RKO (cell line): ENCODE results near the gene LRRC27.

ENCODE experiments used
- DNase-seq: peaks from one replicate; pipeline ENCODE4 v3.0.0-alpha.2; 2016; ENCODE audit warnings: low spot score

LRRC27 gene

DNA sequence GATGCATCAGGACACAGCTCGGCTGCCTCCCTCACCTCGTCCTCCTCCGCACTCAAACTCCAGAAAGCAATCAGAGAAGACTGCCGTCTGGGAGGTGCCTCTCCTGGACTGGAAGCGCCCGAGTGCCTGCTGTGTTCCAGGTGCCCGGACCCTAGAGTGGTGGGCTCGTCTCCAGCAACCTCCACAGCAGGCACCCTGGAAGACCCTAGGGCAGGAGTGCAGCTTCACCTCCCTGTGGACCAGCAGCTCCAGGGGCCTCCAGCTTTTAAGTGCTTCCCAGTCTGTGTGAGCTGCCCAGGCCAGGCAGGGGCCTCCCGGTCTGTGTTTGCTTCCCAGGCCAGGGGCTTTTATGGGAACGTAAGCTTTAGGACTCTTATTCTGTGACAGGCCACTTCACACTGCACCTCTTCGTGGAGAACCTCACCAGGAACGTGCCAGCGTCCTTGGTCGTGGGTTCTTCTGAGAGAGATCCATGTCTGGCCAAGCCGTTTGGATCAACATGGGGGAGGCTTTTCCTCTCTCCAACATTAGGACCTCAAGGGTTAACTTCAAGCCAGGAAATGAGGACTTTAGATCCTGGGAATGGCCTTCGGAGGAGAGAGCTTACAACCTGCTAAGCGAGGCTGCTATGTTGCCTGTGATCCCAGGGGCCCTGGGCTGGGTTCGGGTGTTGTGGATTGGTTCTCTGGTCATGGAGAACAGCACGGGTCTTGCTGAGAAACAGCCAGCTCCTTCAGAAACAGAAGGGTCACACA is 59.1 kb downstream of the LRRC27 start:
- DNase-seq = no peak

DNA sequence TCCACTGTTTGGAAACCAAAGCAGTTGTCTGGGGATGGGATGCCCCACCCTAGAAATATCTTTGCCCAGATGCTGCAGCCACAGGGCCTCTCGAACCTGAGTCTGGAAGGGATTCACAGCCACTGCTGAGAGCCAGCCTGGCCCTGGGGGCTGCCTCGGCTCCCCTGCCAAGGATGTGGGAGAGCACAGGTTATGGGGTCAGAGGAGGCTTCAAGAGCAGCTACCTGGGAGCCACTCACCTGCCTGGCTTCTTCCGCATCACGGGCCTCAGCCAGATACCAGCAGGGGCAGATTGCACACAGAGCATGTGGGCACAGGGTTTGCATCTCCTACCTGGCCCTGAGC is 59.7 kb downstream of the LRRC27 start:
- no peak for DNase-seq

DNA sequence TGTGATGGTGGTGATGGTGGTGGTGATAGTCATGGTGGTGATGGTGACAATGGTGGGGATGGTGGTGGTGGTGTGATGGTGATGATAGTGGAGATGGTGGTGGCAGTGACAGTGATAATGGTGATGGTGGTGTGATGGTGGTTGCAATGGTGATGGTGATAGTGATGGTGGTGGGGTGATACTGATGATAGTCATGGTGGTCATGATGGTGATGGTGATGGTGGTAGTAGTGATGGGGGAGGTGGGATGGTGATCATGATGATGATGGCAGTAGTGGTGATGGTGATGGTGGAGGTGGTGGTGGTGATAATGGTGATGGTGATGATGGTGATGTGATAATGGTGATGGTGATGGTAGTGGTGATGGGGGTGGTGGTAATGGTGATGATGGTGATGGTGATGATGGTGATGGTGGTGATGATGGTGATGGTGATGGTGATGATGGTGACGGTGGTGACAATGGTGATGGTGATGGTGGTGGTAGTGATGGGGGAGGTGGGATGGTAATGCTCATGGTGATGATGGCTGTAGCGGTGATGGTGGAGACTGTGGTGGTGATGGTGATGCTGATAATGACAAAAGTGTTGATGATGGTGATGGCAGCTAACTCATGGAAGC is 60.3 kb downstream of the LRRC27 start:
- DNase-seq = no peak

DNA sequence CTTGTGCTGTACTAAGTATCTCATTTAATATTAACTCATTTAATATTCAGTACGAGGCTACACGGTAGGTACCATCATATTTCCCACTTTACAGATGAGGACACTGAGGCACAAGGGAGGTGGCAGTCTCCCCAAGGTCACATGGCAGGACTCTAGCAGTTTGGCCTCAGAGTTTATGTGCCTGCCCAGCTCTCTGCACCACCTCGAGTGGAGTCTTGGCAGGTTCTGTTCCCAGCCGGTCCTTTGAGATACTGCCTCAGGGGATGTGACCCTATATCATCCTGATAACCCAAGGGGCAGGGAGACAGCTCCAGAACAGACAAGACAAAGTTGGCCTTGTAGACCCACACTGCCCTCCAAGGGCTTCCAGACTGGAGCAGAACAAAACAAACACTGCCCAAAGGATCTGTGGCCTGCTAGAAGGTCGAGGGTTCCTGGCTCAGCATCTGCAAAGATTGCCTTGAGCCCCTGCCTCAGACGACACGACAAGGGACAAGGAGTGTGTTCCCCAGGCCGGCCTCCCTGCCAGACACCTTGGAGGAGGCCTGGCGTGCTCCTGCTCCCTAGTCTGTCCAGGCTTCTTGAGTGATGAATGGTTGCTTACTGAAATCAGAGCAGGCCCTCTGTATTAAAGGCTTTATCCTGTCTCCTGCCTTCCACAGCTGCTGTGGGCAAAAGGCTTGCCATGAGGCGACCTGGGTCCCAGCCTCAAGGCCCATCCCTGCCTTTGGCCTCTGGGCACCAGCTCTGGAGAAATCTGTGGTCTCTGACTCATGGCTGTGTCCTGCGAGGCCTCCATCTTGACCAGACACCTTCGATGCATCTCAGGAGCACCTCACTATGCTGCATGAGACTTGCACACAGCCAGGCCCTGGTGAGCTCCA is 61.1 kb downstream of the LRRC27 start:
- no peak for DNase-seq

DNA sequence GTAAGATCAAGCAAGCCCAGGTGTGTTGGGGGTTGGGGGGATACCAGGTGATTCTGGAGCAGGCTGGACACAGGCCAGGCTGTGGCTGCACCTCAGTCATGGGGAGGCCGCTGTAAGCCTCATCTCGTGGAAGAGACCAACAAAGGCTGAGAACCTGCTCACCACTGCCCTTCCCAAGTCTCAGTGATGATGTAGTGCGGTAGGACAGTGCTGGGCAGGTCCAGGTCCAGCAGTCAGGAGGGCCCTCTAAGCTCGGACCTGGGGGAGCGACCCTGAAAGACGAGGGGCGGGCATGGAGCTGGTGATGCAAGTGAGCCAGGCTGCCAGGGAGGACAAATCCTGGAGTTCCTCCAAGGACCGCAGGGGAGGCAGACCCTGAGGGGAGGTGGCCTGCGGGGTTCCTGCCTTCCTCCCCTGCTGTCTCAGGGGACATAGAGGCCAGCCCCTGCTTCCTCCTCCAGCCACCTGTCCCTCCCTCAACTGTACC is 61.7 kb downstream of the LRRC27 start:
- no peak for DNase-seq

DNA sequence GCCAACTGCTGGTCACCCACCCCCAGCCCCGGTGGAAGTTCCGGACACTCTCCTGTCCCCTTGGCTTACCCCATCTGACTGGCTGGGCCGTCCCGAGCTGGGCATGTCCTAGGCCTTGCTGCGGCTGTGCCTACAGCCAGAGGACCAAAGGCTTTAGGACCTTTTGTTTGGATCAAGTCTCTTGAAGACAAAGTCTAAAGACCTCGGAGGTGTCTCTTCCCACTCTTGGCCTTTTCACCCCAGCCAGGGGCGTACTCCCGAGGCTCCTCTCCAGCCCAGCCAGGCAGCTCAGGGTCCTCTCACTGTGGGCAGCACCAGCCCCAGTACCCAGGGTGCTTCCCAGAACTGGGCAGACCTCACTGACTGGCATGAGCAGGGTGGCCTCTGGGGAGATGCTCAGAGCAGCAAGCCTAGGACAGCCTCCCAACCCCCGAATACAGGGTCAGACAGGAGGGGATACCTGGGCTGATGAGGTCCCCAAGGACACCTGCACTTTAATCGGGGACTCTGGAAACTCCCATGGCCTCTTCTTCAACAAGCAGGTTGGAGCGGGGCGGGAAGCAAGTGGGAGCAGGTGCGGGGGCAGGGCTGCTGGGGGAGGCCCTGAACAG is 62.3 kb downstream of the LRRC27 start:
- DNase-seq = no peak

DNA sequence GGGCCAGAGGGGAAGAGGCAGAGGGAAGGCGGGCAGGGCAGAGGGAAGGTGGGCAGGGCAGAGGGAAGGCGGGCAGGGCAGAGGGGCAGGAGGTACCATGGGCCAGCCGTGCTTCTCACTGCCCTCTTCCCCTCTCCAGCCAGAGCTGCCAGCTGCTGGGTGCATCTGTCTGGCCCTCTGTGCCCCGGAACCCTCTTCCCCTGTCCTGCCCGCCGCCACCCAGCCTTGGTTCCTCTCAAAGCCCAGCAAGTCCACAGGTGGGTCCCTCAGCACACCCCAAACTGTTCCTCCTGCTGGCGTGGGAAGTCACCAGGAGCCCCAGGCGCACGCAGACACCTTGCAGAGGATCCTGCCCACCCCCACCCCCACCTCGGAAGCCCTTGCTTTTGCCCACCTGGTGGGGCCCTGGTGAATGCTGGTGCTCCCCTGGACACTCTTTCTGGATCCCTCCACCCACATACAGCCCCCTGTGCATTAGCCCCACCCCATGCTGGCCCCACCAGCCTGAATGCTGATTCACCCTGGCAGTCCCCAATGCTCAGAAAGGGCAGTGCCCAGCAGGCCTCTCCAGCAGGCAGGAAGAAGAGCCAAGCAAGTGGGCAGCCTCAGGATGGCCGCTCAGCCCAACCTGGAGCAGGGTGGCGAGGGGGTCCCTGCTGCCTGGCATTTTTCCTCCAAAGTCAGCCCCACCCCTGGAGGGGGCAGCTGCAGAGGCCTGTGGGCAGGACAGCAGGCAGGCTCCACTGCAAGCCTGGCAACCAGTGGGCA is 63.1 kb downstream of the LRRC27 start:
- no peak for DNase-seq

DNA sequence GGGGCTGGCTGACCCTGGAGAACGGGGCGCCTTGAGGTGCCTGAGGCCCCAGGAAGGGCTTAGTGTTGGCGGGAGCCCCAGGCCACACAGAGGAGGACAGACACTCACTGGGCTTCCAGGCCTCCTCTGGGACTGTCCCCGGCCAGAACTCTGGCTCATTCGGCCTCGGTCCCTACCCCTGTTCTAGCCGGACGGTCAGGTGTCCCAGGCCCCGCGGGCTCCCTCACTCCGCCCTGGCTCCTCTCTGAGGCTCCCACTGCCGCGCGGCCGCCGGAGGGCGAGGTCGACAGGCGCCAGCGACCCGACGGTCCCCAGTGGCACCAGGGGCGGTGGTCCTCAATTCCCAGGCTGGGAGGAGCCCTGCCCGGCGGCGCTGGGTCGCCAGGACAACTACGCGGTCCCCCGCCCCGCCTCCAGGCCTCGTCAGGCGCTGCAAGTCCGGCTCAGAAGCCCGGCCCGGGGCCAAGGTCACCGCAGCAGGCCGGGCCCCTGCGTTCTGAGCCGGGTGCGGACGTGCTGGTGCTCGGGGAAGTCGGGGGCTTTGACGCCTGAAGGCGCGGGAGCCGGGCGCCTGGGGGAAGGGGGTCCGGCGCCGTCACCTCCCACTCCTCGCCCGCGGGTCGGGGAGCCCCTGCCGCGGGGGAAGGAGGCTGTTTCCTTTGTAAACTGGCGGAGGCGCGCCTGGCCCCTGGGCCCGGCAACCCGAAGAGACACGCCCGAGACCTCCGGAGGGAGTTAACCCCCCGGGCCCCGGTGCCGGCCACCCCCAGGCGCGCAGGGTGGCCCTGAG is 63.9 kb downstream of the LRRC27 start:
- peak; percentile 47 for DNase-seq

DNA sequence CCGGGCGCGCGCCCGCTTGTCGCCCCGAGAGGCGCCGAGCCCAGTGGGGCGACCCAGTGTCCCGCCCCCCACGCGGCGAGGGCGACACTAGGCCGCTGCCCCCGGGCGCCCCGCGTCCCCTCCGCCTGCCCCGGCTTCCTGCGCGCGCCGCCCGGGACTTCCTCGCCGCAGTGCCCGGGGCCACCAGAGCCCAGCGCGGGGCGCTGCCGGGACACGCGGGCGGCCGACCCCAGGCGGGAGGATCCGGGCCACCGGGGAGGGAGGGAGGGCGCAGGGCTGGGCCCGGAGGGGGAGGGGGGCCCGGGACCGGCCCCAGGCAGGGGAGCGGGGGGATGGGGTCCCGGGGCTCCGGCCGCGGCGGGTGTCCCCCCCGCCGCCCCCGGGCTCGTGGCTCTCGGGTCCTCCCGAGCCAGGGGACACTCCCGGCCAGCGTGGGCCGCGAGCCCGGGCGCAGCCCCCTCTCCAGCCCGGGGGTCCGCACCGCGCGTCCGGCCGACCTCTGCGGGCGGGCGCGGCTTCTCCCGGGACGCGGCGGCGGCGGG is 64.6 kb downstream of the LRRC27 start:
- DNase-seq = peak; percentile 53

DNA sequence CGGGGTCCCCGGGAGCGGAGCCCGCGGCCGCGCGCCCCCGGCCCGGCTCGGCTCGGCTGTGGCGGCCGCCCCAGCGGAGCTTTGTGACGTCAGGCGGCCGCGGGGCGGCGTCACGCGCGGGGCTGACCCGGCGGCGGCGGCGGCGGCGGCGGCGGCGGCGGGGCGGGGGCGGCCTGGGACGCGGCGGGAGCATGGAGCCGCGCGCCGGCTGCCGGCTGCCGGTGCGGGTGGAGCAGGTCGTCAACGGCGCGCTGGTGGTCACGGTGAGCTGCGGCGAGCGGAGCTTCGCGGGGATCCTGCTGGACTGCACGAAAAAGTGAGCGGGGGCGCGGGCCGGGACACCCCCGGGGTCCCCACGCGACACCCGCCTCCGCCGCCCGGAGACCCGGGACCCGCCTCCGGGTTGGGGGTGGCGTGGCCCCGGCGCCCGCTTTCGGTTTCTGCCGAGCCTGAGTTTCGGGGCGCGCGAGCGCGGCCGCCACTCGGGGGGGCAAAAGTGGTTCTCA is 65.1 kb downstream of the LRRC27 start, which contains the start of gene PWWP2B:
Gene PWWP2B, plus strand, starts transcription at position 165 of the 506 bp plus-strand sequence. Its CDS starts 27 bp downstream, at position 192.
- peak; percentile 46 for DNase-seq

DNA sequence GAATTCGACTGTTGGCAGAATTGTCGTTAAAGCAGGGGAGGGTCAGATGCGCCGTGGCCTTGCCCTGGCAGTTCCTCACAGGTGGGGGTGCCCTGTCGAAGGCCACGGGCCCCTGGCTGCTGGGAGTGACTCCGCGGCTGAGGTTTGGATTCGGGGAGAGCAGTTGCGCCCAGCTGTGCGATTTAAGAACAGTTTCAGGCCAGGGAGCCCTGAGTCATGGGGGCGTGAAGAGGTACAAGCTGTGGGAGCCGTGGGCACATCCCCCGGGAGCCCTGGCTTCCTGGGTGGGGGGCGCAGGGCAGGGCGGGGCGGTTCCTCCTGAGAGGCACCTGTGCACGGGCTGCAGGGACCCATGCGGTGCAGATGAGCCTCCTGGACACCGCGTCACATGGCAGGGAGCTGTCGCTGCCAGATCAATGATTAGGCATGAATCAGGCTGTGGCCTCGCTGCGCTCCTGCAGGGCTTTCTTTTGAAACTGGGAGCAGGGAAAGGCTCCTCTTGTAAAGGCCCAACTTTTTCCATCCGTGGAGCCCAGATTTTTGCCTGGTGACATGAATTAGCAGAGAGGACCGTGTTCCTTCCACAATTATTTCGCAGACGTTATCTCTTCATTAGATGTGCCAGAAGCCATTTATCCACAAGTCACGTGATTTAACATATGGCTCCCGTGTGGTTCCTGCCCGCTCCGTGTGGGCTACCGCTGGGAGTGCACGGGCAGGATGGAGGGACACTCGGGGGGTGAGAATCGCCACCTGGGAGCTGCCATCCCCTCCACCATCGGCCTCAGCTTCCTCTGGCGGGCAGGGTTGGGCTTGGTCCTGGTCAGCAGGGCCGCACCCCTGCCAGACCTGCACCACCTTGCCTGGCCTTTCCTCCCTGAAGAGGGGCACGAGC is 65.9 kb downstream of the LRRC27 start:
- peak; percentile 83 for DNase-seq

DNA sequence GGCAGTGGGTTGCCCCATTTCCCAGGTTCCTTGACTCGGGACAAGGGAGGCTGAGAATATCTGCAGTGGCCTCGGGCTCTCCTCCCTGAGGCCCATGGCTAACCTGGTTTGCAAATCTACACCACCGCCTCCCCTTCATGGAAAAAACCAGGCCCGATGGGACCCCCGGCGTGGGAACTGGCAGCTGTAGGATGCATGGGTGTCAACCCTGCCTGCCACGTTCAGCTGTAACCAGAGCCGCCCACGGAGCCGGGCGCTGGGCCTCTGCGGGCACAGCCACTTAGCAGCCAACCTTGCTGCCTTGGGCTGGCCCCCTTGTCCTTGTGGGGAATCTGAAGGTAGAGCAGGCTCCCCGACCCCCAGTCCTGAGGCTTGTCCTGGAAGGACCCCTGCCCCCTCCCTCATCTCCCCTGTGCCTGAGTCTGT is 66.6 kb downstream of the LRRC27 start:
- no peak for DNase-seq

DNA sequence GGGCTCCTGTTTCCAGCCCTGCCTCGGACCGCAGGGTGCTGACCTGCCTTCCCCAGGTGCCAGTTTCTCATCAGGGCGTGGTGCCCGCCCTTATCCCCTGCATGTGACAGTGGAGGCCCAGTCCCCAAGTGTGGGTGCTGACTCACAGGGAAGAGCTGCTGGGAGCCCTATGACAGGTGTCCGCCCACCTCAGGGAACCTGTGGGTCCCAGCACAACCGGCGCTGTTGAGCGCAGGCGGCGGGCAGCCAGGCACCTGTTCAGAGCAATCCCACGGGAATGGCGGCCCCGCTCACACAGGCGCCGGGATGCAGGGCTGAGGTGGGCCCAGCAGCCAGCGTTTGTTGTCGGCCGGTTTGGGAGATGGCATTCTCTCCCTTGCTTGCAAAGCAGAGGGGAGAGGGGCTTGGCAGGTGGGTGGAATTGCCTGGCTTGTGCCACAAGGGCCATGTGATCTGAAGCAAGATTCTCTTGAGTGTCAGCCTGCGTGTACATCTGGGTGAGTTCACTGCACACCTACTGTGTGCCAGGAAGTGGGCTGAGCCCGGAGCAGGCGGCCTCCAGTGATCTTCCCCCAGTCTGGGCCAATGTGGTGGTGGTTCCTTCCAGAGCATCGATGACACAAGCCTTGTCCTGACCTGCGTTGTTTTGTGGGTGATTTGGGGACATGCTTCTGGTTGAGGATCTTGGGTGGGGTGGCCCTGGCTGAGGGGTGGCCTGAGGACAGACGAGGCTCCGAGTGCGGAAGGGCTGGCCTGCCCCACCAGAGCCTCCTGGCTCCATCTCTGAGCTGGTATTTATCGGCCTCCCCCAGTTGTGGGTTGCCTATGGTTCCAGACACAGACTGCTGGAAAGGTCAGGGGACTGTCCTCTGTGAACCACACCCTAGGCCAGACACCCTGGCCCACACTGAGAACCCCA is 67.4 kb downstream of the LRRC27 start:
- DNase-seq = no peak

DNA sequence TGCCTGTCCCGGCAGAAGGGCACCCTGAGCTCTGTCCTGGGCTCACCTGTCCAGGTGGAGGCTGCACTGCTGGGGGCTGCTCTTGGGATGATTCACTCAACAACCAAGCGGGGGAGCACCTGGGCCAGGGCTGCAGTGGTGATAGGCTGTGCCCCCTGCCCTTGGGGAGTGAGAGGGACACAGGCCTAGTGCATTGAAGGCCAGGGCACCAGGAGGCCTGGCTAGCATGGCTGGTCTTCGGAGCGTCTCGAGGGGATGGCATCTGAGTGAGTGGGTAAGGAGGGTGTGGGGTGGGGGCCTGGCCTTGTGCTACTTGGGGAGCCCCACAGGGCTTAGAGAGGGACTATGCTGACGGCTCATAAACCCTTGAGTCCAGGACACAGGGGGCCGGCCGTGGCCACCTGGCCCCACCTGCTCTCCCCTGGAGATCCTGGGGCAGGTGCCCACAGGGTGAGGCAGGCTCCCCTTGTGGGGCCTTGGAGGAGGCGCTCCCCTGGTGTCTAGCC is 68.1 kb downstream of the LRRC27 start:
- DNase-seq = no peak

DNA sequence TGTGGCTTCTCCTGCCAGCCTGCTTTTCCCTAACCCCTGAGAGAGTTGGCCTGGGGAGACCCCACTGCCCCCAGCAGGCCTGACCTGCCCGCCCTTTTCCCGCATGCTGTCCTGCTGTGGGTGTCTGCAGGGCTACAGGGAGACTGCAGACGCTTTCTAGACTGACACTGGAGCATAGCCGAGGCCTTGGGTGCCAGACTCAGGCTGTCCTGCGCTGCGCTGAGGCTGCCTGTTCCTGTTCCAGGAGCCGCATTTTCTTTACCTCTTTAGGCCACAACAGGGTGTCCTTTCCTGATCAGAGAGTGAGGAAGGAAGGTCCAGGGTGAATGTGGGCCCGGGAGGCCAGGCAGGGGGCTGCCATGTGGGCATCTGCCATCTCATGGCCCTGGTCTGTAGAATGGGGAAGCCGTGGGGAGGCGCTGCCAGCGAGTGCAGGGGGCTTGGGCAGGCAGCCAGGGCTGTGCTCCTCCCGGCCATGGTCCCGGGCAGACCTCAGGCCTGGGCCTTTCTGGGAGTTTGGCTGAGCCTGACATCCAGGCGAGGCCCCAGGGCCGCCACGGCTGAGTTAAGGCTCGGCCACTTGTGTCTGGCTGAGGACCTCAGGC is 68.7 kb downstream of the LRRC27 start:
- no peak for DNase-seq

DNA sequence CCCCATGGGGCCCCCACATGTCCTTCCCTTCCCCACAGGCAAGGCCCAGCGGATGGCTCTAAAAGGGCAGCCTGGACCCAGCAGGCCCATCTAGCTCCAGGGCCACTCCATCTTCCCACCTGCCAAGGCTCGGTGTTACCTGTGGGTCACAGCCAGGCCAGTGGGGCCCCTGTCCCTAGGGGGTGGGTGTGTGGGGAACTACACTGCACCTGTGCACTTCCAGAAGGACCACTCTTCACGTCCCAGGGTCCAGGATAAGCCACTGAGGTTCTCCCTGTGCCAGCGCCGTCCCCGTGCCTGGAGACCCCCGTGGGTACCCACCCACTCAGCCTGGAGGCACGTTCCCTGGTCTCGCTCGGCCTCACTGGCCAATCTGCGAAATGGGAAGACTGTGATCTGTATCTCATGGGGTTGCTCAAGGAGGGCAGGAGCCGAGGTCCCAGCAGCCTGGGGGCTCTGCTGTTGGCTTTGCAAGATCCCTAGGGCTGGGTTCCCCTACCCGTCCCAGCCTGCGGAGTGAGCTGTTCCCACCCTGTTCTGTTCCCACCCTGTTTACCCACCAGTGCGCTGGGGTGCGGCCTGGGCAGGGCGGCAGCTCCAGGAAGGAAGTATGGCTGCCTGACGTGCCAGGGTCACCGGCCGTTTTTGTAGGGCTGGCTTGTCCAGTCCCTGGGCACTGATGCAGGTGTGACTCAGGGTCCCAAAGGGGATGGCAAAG is 69.6 kb downstream of the LRRC27 start:
- DNase-seq = no peak
